Ovary (tissue), 3 donors: ENCODE measurements around the gene MAD2L1BP.

Experiments
- EP300 ChIP-seq: sonication (generic); formaldehyde crosslinking; IDR thresholded peaks from one replicate; pipeline ENCODE4 v1.6.1; 2017; ENCODE audit warnings: antibody characterized with exemption
- POLR2A ChIP-seq: fragments of 450-650 bp; IDR thresholded peaks from one replicate; pipeline ENCODE4 v1.6.1; 2017; ENCODE audit warnings: antibody characterized with exemption, mild to moderate bottlenecking, moderate library complexity
- TF ChIP-seq, protein P1 (sequence below), 3 donors: fragments of 450-650 bp in 2 of 3; fragments of 200-600 bp in 1 of 3; IDR thresholded peaks; one replicate each; pipeline versions ENCODE4 v1.5.1 to v1.8.0; 2016 to 2022; ENCODE audit warnings: antibody characterized with exemption in 3 of 3, mild to moderate bottlenecking in 1 of 3
- donor health status: DM: no; HTN: no; CAD: no.

DNA sequence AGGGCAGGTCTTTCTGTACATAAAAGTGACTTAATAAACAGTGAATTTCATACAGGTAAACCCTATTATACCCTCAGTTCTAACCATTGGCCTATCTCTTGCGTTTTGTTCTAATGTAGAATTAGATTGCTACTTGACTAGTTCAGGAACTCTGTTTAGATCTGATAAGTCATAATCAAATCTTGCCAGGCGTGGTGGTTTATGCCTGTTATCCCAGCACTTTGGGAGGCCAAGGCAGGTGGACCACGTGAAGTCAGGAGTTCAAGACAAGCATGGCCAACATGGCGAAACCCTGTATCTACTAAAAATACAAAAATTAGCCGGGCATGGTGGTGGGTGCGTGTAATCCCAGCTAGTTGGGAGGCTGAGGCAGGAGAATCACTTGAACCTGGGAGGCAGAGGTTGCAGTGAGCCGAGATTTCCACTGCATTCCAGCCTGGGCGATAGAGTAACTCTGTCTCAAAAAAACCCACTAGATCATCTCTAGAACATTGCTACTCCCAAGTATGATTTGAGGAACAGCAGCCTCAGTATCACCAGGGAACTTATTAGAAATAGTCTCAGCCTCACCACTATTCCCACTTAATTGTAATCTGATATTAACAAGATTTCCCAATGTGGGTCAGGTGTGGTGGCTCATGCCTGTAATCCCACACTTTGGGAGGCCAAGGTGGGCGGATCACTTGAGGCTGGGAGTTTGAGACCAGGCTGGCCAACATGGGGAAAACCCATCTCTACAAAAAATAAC is 18.7 kb upstream of the MAD2L1BP start:
- TF ChIP-seq, protein P1, sequence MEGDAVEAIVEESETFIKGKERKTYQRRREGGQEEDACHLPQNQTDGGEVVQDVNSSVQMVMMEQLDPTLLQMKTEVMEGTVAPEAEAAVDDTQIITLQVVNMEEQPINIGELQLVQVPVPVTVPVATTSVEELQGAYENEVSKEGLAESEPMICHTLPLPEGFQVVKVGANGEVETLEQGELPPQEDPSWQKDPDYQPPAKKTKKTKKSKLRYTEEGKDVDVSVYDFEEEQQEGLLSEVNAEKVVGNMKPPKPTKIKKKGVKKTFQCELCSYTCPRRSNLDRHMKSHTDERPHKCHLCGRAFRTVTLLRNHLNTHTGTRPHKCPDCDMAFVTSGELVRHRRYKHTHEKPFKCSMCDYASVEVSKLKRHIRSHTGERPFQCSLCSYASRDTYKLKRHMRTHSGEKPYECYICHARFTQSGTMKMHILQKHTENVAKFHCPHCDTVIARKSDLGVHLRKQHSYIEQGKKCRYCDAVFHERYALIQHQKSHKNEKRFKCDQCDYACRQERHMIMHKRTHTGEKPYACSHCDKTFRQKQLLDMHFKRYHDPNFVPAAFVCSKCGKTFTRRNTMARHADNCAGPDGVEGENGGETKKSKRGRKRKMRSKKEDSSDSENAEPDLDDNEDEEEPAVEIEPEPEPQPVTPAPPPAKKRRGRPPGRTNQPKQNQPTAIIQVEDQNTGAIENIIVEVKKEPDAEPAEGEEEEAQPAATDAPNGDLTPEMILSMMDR (IDR thresholded peaks at IDR 0.05) = no peak
- TF ChIP-seq POLR2A (no peak), EP300 (no peak)
